Measurements from ENCODE around the gene FUOM. TPM values are rescaled to one million over a fixed set of nuclear protein-coding genes. Genes with fewer than 3 reads are reported as not detected.
A peak's percentile ranks its signal among the peaks of the same experiment; 100 is the strongest.
"Not testable (repeated sequence)": the region's sequence is repeated elsewhere in the genome, so short reads cannot be mapped to it uniquely, and the experiment has no call there.

Gene FUOM
- total RNA-seq, 1 donor from 2014 or later = 3.4 TPM

DNA sequence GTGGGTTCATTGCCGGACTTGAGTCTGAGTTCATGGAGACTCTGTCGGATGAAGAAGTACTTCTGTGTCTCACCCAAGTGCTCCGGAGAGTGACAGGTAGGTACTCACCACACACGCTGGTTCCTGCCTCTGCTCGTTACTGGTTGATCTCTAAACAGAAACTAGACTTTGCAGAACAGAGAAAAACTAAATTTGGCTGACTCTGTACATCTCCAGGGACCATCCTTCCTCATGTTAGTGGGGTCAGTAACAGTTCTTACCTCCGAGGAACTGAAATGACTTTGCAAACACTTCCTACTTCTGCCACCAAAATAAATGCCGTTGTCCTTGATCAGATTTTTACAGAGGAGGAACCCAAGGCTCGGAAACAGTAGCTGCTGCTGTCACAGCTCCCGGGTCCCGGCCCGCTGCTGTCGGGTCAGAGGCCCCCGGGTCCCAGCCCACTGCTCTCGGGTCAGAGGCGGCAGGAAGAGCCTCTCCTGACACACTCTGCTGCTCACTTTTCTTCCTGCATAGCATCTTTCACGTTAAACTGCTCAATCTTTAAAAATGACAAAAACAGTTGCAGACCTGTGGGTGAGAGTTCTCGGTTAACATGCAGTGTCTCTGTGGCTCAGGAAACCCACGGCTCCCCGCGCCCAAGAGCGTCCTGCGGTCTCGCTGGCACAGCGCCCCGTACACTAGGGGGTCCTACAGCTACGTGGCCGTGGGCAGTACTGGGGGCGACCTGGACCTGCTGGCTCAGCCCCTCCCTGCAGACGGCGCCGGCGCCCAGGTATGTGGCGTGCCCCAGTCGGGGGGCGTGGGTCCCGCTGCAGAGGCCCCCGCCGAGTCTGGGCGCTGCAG lies 31.4 kb upstream of the FUOM start:
- no peak for DNase-seq (ENCODE audit: low spot score)

GRCh38 chr10:133388236-133388972 lies 30.6 kb upstream of the FUOM start:
- no peak for DNase-seq (ENCODE audit: low spot score)

DNA sequence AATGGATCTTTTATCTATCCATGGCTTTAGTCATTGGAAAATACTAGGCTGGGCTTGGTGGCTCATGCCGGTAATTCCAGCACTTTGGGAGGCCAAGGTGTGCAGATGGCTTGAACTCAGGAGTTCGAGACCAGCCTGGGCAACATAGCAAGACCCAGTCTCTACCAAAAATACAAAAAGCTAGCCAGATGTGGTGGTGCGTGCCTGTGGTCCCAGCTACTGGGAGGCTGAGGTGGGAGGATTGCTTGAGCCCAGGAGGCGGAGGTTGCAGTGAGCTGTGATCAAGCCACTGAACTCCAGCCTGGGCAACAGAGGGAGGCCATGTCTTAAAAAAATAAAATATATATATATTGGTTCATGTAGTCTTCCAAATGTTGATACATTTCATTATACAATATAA lies 29.1 kb upstream of the FUOM start:
- not testable (repeated sequence) for DNase-seq (ENCODE audit: low spot score)

- no peak for DNase-seq (ENCODE audit: low spot score)
These were observed 27.4 kb upstream of the FUOM start for GRCh38 chr10:133385214-133385613.

DNA sequence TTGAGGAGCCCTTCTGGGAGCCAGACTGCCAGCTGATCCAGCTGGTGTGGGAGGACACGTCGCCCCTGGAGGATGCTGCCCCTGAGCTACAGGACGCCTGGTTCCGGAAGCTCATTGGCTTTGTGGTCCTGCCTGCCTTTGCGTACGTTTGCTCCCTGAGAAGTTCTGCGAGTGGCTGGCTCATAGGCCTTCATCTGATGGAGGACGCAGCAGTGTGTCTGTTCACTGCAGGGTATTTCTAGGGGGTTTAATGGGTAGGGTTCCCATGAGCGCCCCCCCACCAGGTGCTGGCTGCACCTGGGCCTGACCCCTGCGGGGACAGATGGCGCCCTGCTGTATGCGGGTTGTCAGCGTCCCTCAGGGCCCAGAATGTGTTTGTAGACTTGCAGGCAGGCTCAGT lies 26.3 kb upstream of the FUOM start:
- no peak for DNase-seq (ENCODE audit: low spot score)

DNA sequence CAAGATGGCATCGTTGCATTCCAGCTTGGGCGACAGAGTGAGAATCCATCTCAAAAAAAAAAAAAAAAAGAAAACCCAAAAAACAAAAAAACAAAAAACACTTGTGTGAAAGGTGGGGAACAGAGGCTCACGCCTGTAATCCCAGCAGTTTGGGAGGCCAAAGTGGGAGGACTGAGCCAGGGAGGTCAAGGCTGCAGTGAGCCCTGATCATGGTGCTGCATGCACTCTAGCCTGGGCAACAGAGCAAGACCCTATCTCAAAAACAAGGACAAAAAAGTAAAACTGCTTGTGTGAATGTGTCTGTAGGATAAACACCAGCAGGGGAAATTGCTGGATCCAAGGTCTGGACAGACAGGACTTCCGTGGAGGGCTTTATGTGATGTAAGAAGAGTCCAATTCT lies 25.7 kb upstream of the FUOM start:
- no peak for DNase-seq (ENCODE audit: low spot score)

- no peak for DNase-seq (ENCODE audit: low spot score)
These were observed 23.2 kb upstream of the FUOM start for GRCh38 chr10:133381036-133381435.

DNA sequence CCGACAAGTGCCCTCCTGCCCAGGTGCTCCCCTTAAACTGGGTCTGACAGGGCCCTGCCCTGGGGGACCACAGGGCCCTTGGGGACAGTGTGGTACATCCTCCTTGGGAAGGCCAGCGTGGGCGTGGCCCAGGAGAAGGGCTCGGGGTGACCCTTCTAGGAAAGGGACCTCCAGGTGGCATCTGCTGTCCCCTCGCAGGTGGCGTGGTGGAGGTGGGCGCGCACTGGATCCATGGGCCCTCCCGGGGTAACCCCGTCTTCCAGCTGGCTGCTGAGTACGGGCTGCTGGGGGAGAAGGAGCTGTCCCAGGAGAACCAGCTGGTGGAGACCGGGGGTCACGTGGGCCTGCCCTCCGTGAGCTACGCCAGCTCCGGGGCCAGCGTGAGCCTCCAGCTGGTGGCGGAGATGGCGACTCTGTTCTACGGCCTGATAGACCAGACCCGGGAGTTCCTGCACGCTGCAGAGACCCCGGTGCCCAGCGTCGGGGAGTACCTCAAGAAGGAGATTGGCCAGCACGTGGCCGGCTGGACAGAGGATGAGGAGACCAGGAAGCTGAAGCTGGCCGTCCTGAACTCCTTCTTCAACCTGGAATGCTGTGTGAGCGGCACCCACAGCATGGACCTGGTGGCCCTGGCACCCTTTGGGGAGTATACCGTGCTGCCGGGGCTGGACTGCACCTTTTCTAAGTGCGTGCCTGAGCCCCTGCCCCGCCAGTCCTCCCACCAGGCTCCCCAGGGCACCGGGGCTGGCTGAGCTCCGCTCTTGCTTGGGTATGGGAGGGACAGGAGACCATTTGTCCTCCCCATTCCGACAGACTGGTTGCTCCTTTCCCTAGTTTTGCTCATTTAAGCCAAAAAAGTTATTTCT lies 22.2 kb upstream of the FUOM start:
- DNase-seq (ENCODE audit: low spot score) = no peak

- peak; percentile 66 for DNase-seq (ENCODE audit: low spot score)
These were observed 21.5 kb upstream of the FUOM start, which contains the start of gene PAOX for GRCh38 chr10:133379152-133379800. Gene PAOX (plus strand): TSS chr10:133379262. CDS start chr10:133379317, 55 bp downstream.

DNA sequence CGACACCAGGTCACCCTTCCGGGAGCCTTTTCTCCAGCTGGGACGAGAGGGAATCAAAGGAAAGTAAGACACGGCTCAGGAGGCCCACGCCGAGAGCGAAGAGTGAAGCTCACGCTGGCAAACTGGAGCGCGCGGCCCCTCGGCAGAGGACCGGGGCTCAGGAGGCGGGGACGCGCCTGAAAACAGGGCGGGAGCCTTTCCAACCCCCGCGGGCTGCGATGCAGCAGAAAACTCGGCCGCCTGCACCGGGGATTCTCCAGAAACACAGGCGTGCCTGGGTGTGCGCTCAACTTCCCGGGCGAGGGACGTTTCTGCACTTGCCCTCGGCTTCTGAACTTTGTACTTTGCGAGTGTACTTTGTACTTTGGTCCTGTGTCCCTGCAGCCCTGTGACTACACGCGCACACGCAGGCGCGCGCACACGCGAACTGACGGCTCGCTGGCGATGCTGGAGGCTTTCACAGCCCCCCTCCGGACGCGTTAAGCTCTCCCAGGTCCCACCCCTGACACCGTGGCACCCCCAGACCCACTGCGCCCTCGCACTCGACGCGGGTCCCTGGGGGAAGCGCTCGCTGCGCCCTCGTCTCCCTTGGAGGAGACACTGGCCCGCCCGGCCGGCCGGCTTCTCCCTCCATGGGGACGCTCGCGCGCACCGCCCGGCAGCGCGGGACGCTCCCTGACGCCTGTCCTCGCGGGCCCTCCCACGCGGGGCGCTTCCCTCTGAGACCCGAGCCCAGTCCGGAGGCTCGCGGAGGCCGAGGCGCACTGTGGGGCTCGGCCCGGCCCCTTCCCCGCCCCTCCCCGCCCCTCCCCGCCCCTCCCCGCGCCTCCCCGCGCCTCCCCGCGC lies 20.7 kb upstream of the FUOM start:
- DNase-seq (ENCODE audit: low spot score) = peak; percentile 77

- no peak for DNase-seq (ENCODE audit: low spot score)
These were observed 20.0 kb upstream of the FUOM start for GRCh38 chr10:133377818-133378250.

DNA sequence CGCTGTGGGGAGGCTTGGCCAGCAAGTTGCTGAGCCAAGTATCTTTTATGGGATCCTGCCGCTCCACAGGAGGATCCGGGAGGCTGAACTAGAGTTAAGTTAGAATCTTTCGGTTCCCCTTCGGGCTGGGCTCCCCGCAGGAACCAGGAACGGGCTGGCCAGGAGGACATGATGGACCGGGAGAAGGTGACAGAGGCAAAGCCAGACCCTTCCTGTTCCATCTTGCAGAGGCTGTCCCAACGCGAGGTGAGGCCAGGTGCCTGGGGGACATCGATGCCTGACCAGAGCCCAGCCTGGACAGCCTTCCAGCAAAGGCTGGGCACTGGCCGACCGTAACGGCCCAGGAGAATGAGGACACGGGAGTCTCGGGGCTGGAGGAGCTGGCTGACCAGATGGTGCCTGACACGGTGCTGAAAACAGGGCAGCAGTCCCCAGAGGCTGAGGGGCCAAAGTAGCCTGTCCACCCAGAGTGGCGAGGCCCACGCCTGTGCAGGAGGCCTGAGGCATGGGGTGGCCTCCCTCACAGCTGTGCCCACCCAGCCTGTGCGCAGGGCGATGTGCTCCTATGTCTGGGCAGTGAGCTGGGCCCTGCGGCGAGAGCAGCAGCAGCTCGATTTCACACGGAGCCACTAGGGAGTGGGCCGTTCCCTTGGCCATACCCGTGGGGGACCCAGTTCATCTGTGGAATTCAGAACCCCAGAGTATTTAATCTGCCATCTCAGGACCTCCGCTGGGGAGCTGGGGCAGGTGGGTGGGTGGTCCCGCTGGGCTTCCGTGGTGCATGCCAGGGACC lies 19.4 kb upstream of the FUOM start:
- no peak for DNase-seq (ENCODE audit: low spot score)

GRCh38 chr10:133376183-133376582 lies 18.4 kb upstream of the FUOM start:
- not testable (repeated sequence) for DNase-seq (ENCODE audit: low spot score)

DNA sequence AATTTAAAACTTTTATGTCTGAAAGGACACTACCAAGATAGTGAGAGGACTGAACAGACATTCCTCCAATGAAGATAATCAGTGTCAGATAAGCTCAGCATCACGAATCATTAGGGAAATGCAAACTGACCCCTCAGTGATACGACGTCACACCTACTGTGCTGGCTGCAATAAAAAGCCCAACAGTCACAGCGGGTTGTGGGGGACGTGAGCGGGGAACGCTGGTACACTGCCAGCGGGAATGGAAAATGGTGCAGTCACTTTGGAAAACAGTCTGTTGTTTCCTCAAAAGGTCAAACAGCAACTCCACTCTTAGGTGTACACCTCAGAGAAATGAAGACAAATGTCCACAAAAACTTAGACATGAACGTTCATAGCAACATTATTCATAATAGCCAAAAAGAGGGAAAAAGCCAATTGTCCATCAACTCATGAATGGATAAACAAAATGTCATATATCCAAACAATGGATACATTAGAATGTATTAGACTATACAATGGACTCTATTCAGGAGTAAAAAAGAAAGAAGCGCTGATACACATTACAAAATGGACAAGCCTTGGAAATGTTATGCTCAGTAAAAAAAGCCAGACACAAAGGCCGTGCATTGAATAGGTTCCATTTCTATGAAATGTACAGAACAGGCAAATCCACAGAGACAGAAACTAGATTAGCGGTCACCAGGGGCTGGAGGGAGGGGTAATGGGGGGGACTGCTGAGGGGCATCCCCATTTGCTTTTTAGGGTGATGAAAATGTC lies 17.7 kb upstream of the FUOM start:
- no peak for DNase-seq (ENCODE audit: low spot score)

DNA sequence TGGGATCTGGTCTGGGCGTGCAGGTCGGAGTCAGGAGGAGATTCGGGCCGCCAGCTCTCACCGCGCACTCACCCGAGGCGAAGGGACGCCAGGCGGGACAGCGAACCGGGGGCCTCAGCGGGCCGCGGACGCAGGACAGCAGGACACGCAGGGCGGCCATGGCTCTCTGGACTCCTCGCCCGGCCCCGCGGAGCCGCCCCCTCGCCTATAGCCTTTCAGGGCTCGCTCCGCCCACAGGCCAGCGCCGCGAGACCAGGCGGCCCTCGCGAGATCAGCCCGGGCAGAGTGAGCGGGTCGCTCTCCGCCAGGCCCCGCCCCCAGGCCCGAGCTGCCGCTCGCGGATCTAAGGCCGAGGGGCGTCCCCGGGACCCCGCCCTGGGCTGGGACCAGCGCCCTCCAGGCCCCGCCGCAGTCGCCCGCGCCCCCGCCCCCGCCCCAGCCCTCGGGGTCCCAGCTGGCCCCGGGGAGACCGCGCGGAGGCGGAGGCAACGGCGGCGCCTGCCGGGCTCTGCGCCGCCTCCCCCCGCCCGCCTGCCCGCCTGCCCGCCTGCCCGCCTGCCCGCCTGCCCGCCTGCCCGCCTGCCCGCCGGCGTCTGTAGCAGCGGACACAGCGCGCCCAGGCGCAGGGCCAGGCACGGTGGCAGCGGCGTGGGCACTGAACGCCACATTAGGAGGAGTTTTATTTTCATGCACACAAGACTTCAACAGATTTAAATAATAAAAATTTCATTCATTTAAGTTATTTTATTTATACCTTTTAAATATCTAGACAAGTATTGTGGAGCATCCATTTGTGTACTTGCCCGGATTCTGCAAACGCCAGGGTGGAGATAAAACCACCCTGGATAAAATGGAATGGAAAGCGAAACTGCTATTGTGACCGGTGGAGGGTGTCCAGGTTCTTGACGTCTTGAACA lies 15.6 kb upstream of the FUOM start, which contains the start of gene ECHS1:
Gene ECHS1 (minus strand): TSS at position 181 of the 917 bp plus-strand sequence. CDS start 21 bp downstream, at position 160.
- peak; percentile 97 for DNase-seq (ENCODE audit: low spot score)

- DNase-seq (ENCODE audit: low spot score) = no peak
These were observed 14.7 kb upstream of the FUOM start for GRCh38 chr10:133372507-133372906.

GRCh38 chr10:133370030-133370786 lies 12.4 kb upstream of the FUOM start:
- DNase-seq (ENCODE audit: low spot score) = no peak
